Neuronal stem cell (in vitro differentiated cells): ENCODE measurements around the gene WDR82.

Source experiments
- DNase-seq: peaks from one replicate; pipeline ENCODE4 v3.0.0-alpha.2; 2013; ENCODE audit warnings: low spot score
- H2AFZ ChIP-seq: one replicate; pipeline ENCODE4 v1.6.1; 2013; ENCODE audit warnings: mild to moderate bottlenecking, low read length, inconsistent platforms
- H2AK5ac ChIP-seq: 2 replicates; pipeline ENCODE4 v1.6.1; 2013; ENCODE audit warnings: low read depth, mild to moderate bottlenecking, inconsistent platforms, low read length, moderate library complexity, mixed read lengths
- H2BK120ac ChIP-seq: 2 replicates; pipeline ENCODE4 v1.6.1; 2013; ENCODE audit warnings: low read depth, mild to moderate bottlenecking, inconsistent platforms, low read length, moderate library complexity, mixed read lengths
- H2BK12ac ChIP-seq: one replicate; pipeline ENCODE4 v1.6.1; 2013; ENCODE audit warnings: low read length, inconsistent platforms
- H2BK15ac ChIP-seq: 2 replicates; pipeline ENCODE4 v1.6.1; 2013; ENCODE audit warnings: mild to moderate bottlenecking, low read length, inconsistent platforms, mixed read lengths
- H2BK5ac ChIP-seq: one replicate; pipeline ENCODE4 v1.6.1; 2013; ENCODE audit warnings: inconsistent platforms, mild to moderate bottlenecking, low read length, moderate library complexity
- H3K14ac ChIP-seq: one replicate; pipeline ENCODE4 v1.6.1; 2013; ENCODE audit warnings: low read length, inconsistent platforms
- H3K18ac ChIP-seq: 2 replicates; pipeline ENCODE4 v1.6.1; 2013; ENCODE audit warnings: low read length, inconsistent platforms
- H3K23ac ChIP-seq: 2 replicates; pipeline ENCODE4 v1.6.1; 2013; ENCODE audit warnings: low read depth, mild to moderate bottlenecking, mixed read lengths, low read length, inconsistent platforms; ENCODE audit not compliant: poor library complexity
- H3K27ac ChIP-seq: replicated peaks from 3 replicates; pipeline ENCODE4 v1.5.1; 2013; ENCODE audit warnings: low read length, inconsistent platforms
- H3K27me3 ChIP-seq, 3 experiments: 2 replicates each; pipeline ENCODE4 v1.6.1; 2013; ENCODE audit warnings: low read length in 3 of 3, mild to moderate bottlenecking in 2 of 3, inconsistent platforms in 1 of 3, low read depth in 1 of 3, mixed read lengths in 1 of 3, moderate library complexity in 1 of 3; ENCODE audit not compliant: control insufficient read depth in 3 of 3, insufficient read depth in 3 of 3
- H3K36me3 ChIP-seq, 2 donors: replicated peaks in 1 of 2; 2 replicates each; pipeline ENCODE4 v1.6.1; 2013; ENCODE audit warnings: low read length in 2 of 2; ENCODE audit not compliant: control insufficient read depth in 2 of 2, insufficient read depth in 2 of 2
- H3K4ac ChIP-seq: 2 replicates; pipeline ENCODE4 v1.6.1; 2013; ENCODE audit warnings: inconsistent platforms, mild to moderate bottlenecking, low read length, moderate library complexity
- H3K4me1 ChIP-seq, 2 donors: 1 replicate in 1 of 2; 2 replicates in 1 of 2; pipeline ENCODE4 v1.6.1; 2013; ENCODE audit warnings: low read length in 2 of 2, low read depth in 1 of 2; ENCODE audit not compliant: control insufficient read depth in 2 of 2, insufficient read depth in 1 of 2
- H3K4me2 ChIP-seq: one replicate; pipeline ENCODE4 v1.6.1; 2013; ENCODE audit warnings: mild to moderate bottlenecking, low read length, inconsistent platforms; ENCODE audit not compliant: insufficient read depth, poor library complexity, severe bottlenecking
- H3K4me3 ChIP-seq, 2 donors: 2 replicates each; pipeline ENCODE4 v1.5.1; 2013; ENCODE audit warnings: low read length in 2 of 2, mild to moderate bottlenecking in 2 of 2, inconsistent platforms in 1 of 2, moderate library complexity in 1 of 2
- H3K79me1 ChIP-seq: one replicate; pipeline ENCODE4 v1.6.1; 2013; ENCODE audit warnings: low read depth, mild to moderate bottlenecking, inconsistent platforms, low read length, moderate library complexity
- H3K9ac ChIP-seq: one replicate; pipeline ENCODE4 v1.6.1; 2013; ENCODE audit warnings: mild to moderate bottlenecking, low read depth, low read length, inconsistent platforms; ENCODE audit not compliant: poor library complexity
- H3K9me3 ChIP-seq, 2 donors: replicated peaks in 1 of 2; 2 replicates each; pipeline versions ENCODE3 to v1.6.1; 2013; ENCODE audit warnings: low read length in 2 of 2, mild to moderate bottlenecking in 2 of 2, inconsistent platforms in 1 of 2, low read depth in 1 of 2, mixed read lengths in 1 of 2, moderate library complexity in 1 of 2; ENCODE audit not compliant: control insufficient read depth in 2 of 2, insufficient read depth in 1 of 2
- H4K8ac ChIP-seq: one replicate; pipeline ENCODE4 v1.6.1; 2013; ENCODE audit warnings: low read depth, mild to moderate bottlenecking, inconsistent platforms, low read length, moderate library complexity
- H4K91ac ChIP-seq: one replicate; pipeline ENCODE4 v1.6.1; 2013; ENCODE audit warnings: low read length, low read depth, mild to moderate bottlenecking, inconsistent platforms; ENCODE audit not compliant: poor library complexity
- WGBS, 2 donors: extraction: QIAGEN DNeasy Blood & Tissue Kit; methylation state at CpG; one replicate each; pipeline ENCODE4 v1.1.7; 2013; ENCODE audit warnings: missing lambda C conversion rate in 2 of 2, mixed read lengths in 1 of 2; ENCODE audit not compliant: insufficient read length in 2 of 2, insufficient replicate concordance in 1 of 2; ENCODE audit errors: extremely low coverage in 2 of 2; 5-methylcytosine and 5-hydroxymethylcytosine counted together

The WDR82 gene

GRCh38 chr3:52256159-52256558 is 22.3 kb downstream of the WDR82 start:
- DNase-seq = no peak
- peaks cover 54 to 98% of the 10 kb centered on the region in 2 donors for H3K36me3 ChIP-seq
- no peak overlapping the region for H4K8ac ChIP-seq
- no peak overlapping the region for H4K91ac ChIP-seq
- H3K79me1 ChIP-seq = no peaks in the 10 kb centered on the region
- H3K9ac ChIP-seq = no peak overlapping the region
- no peak overlapping the region for H3K18ac ChIP-seq
- H3K4ac ChIP-seq = no peak overlapping the region
- no peak overlapping the region for H3K23ac ChIP-seq
- no peaks in the 10 kb centered on the region for H3K27me3 ChIP-seq
- no peak overlapping the region for H2BK12ac ChIP-seq
- no peaks in the 10 kb centered on the region for H3K9me3 ChIP-seq
- H2BK120ac ChIP-seq = no peak overlapping the region
- H3K4me3 ChIP-seq = no peak overlapping the region
- no peaks in the 10 kb centered on the region for H3K4me1 ChIP-seq
- H2BK15ac ChIP-seq = no peak overlapping the region
- H2BK5ac ChIP-seq = no peak overlapping the region
- H3K14ac ChIP-seq = no peak overlapping the region
- no CpG with 5 or more reads among the region's 3 CpGs for WGBS, 2 donors
- no peak overlapping the region for H3K4me2 ChIP-seq
- no peak overlapping the region for H2AK5ac ChIP-seq
- no peak overlapping the region for H2AFZ ChIP-seq
- no peak overlapping the region for H3K27ac ChIP-seq

DNA sequence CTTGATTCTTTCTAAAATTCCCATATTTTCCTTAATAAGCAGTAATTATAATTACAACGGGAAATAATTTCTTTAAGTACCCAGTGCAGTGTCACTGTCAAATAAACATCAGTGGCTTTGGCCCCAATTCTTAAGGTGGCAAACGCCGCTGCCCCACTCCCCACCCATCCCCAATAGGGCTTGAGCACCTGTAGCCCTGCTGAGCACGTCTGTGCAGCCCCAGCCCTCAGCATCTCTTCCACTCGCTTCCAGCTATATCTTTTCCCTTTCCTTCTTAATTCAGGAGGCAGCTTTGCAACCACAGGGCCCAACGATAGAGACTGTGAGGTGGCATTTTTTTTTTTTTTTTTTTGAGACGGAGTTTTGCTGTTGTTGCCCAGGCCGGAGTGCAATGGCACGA is 23.8 kb downstream of the WDR82 start:
- no peak overlapping the region for H3K23ac ChIP-seq
- H3K4me2 ChIP-seq = no peak overlapping the region
- H3K9me3 ChIP-seq = no peaks in the 10 kb centered on the region
- DNase-seq = no peak
- H2AFZ ChIP-seq = no peak overlapping the region
- no peak overlapping the region for H2BK120ac ChIP-seq
- no peaks in the 10 kb centered on the region for H3K27me3 ChIP-seq
- no peak overlapping the region for H3K4ac ChIP-seq
- no CpG with 5 or more reads among the region's 9 CpGs for WGBS, 2 donors
- H3K79me1 ChIP-seq = no peaks in the 10 kb centered on the region
- H3K27ac ChIP-seq = no peak overlapping the region
- H3K14ac ChIP-seq = no peak overlapping the region
- no peak overlapping the region for H2BK15ac ChIP-seq
- no peak overlapping the region for H3K18ac ChIP-seq
- H3K36me3 ChIP-seq = peaks cover 53 to 98% of the 10 kb centered on the region in 2 donors
- no peak overlapping the region for H4K8ac ChIP-seq
- no peak overlapping the region for H3K4me3 ChIP-seq
- no peak overlapping the region for H2BK5ac ChIP-seq
- H3K4me1 ChIP-seq = no peaks in the 10 kb centered on the region
- no peak overlapping the region for H2AK5ac ChIP-seq
- no peak overlapping the region for H3K9ac ChIP-seq
- no peak overlapping the region for H4K91ac ChIP-seq
- H2BK12ac ChIP-seq = no peak overlapping the region

DNA sequence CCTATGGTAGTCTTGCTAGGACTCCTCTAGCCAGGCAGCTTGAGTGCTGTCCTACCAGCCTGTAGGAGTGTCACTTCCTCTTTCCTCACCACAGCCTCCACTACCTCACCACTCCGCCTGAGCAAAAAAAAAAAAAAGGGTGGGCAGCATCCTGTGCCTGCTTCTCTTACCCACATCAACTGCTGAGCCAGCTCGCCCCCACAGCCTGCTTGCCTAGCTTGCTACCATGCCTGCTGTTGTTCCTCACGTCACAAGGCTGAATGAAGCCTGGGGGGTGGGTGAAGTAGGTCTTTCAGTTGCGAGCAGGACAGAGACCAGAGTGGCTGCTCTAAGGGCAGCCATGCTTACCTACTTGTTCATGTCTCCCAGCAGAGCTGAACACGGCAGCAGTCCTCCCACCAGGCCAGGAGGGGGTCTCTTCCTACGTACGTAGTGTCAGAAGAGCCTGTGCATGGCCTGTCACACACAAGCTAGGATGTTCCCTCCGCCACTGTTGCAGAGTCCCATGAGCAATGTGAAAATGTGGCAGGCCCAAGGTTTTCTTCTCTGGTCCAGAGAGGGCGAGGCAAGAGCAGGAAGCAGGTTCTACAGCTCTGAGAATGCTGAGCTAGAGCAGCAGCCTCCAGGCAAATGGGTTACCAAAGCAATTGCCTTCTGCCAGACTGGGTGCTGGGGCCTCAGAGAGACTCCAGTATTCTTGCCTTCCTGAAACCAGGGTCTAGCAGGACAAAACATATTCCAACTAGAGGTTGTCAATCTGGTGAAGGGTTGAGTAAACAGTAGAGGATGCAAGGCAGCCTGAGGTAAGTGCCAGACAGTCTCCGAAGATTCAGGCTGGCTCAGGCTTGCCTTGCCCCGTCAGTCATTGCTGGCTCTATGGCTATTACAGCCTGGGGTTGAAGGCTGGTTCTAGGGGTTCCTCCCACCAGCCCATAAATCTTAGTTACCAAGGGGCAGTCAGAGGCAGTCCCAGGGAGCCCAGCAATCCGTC is 24.8 kb downstream of the WDR82 start:
- Histone ChIP-seq H2BK5ac (no peak overlapping the region), H3K14ac (no peak overlapping the region), H2AK5ac (no peak overlapping the region), H2BK12ac (no peak overlapping the region), H3K4me2 (no peak overlapping the region), H3K9ac (no peak overlapping the region), H3K79me1 (no peaks in the 10 kb centered on the region), H3K27ac (no peak overlapping the region), H2BK120ac (no peak overlapping the region), H3K4ac (no peak overlapping the region), H3K4me3 (no peak overlapping the region), H2AFZ (no peak overlapping the region), H3K27me3 (no peaks in the 10 kb centered on the region), H4K8ac (no peak overlapping the region), H4K91ac (no peak overlapping the region), H3K4me1 (no peaks in the 10 kb centered on the region), H3K18ac (peak overlapping the region; percentile 6), H2BK15ac (no peak overlapping the region), H3K36me3 (peaks cover 46 to 97% of the 10 kb centered on the region in 2 donors), H3K9me3 (no peaks in the 10 kb centered on the region), H3K23ac (no peak overlapping the region)
- no peak for DNase-seq
- no CpG with 5 or more reads among the region's 12 CpGs for WGBS, 2 donors

GRCh38 chr3:52250122-52250521 is 28.3 kb downstream of the WDR82 start:
- H3K79me1 ChIP-seq = no peaks in the 10 kb centered on the region
- no peak overlapping the region for H2BK5ac ChIP-seq
- H3K27me3 ChIP-seq = peaks cover 0 to 16% (median 0%) of the 10 kb centered on the region in 3 experiments
- H3K27ac ChIP-seq = no peak overlapping the region
- H2AFZ ChIP-seq = no peak overlapping the region
- H3K4me1 ChIP-seq = peaks cover 0 to 5% of the 10 kb centered on the region in 2 donors
- DNase-seq = no peak
- no peak overlapping the region for H3K4ac ChIP-seq
- H2BK15ac ChIP-seq = no peak overlapping the region
- no peak overlapping the region for H4K91ac ChIP-seq
- H2AK5ac ChIP-seq = no peak overlapping the region
- no peak overlapping the region for H3K9ac ChIP-seq
- H3K18ac ChIP-seq = no peak overlapping the region
- H3K36me3 ChIP-seq = peaks cover 16 to 62% of the 10 kb centered on the region in 2 donors
- H3K23ac ChIP-seq = no peak overlapping the region
- no peak overlapping the region for H2BK12ac ChIP-seq
- H3K9me3 ChIP-seq = no peaks in the 10 kb centered on the region
- no peak overlapping the region for H3K14ac ChIP-seq
- no peak overlapping the region for H3K4me3 ChIP-seq
- H3K4me2 ChIP-seq = no peak overlapping the region
- no CpG with 5 or more reads among the region's 1 CpG for WGBS, 2 donors
- no peak overlapping the region for H4K8ac ChIP-seq
- H2BK120ac ChIP-seq = no peak overlapping the region
